NCI-H1105 (cell line): Measurements from ENCODE around the gene EEF1AKMT2.
"Not testable (repeated sequence)": the region's sequence is repeated elsewhere in the genome, so short reads cannot be mapped to it uniquely, and the experiment has no call there.

Source experiments
- DNase-seq: peaks from one replicate; lab custom pipeline; 2025; lab: John Stamatoyannopoulos, UW

EEF1AKMT2 gene

GRCh38 chr10:124791547-124792348 lies at the start of gene EEF1AKMT2:
TSS of gene EEF1AKMT2 (minus strand) at chr10:124791887. CDS start at chr10:124791833, 54 bp downstream.
- peak; percentile 56 for DNase-seq

- DNase-seq, result no peak
These were observed 46.0 kb upstream of the EEF1AKMT2 start for GRCh38 chr10:124837687-124838086.

GRCh38 chr10:124831116-124831515 lies 39.4 kb upstream of the EEF1AKMT2 start:
- DNase-seq, result no peak

- no peak for DNase-seq
These were observed 38.8 kb upstream of the EEF1AKMT2 start for GRCh38 chr10:124830445-124830844.

GRCh38 chr10:124829447-124830115 lies 37.9 kb upstream of the EEF1AKMT2 start:
- DNase-seq, result no peak

GRCh38 chr10:124827474-124827873 lies 35.8 kb upstream of the EEF1AKMT2 start:
- DNase-seq, result no peak

- DNase-seq, result no peak
These were observed 34.6 kb upstream of the EEF1AKMT2 start for GRCh38 chr10:124826262-124826661.

GRCh38 chr10:124825702-124826101 lies 34.0 kb upstream of the EEF1AKMT2 start:
- DNase-seq, result no peak

- not testable (repeated sequence) for DNase-seq
These were observed 33.2 kb upstream of the EEF1AKMT2 start for GRCh38 chr10:124824932-124825331.

- no peak for DNase-seq
These were observed 32.8 kb upstream of the EEF1AKMT2 start for GRCh38 chr10:124824507-124824906.

- no peak for DNase-seq
These were observed 29.8 kb upstream of the EEF1AKMT2 start for GRCh38 chr10:124821520-124821919.

- DNase-seq, result no peak
These were observed 28.4 kb upstream of the EEF1AKMT2 start for GRCh38 chr10:124820121-124820520.

GRCh38 chr10:124802313-124802675 lies 10.6 kb upstream of the EEF1AKMT2 start:
- no peak for DNase-seq

- DNase-seq, result no peak
These were observed 7.5 kb upstream of the EEF1AKMT2 start for GRCh38 chr10:124799211-124799610.

- no peak for DNase-seq
These were observed 7.1 kb upstream of the EEF1AKMT2 start for GRCh38 chr10:124798781-124799180.

GRCh38 chr10:124798364-124798763 lies 6.7 kb upstream of the EEF1AKMT2 start:
- no peak for DNase-seq

- no peak for DNase-seq
These were observed 1.3 kb upstream of the EEF1AKMT2 start for GRCh38 chr10:124792998-124793352.

- DNase-seq, result not testable (repeated sequence)
These were observed 8.8 kb downstream of the EEF1AKMT2 start for GRCh38 chr10:124782900-124783299.

- no peak for DNase-seq
These were observed 22.9 kb downstream of the EEF1AKMT2 start for GRCh38 chr10:124768791-124769190.

GRCh38 chr10:124765256-124765655 lies 26.4 kb downstream of the EEF1AKMT2 start:
- DNase-seq, result no peak

GRCh38 chr10:124763267-124763666 lies 28.4 kb downstream of the EEF1AKMT2 start:
- DNase-seq, result no peak

- DNase-seq, result no peak
These were observed 29.4 kb downstream of the EEF1AKMT2 start for GRCh38 chr10:124762281-124762680.

- no peak for DNase-seq
These were observed 35.4 kb downstream of the EEF1AKMT2 start for GRCh38 chr10:124756156-124756903.
